ENCODE data around the gene PER1. TPM values are rescaled to one million over a fixed set of nuclear protein-coding genes. Genes with fewer than 3 reads are reported as not detected.

Gene PER1
- total RNA-seq, 1 donor from 2014 or later, result 13.1 TPM

- TF ChIP-seq, protein P1, sequence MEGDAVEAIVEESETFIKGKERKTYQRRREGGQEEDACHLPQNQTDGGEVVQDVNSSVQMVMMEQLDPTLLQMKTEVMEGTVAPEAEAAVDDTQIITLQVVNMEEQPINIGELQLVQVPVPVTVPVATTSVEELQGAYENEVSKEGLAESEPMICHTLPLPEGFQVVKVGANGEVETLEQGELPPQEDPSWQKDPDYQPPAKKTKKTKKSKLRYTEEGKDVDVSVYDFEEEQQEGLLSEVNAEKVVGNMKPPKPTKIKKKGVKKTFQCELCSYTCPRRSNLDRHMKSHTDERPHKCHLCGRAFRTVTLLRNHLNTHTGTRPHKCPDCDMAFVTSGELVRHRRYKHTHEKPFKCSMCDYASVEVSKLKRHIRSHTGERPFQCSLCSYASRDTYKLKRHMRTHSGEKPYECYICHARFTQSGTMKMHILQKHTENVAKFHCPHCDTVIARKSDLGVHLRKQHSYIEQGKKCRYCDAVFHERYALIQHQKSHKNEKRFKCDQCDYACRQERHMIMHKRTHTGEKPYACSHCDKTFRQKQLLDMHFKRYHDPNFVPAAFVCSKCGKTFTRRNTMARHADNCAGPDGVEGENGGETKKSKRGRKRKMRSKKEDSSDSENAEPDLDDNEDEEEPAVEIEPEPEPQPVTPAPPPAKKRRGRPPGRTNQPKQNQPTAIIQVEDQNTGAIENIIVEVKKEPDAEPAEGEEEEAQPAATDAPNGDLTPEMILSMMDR (conservative IDR thresholded peaks at IDR 0.05; ENCODE audit: low read depth, low read length), result no peak
- no peak overlapping the region for H3K4me3 ChIP-seq (ENCODE audit: low read depth, low read length)
- no peak for DNase-seq (ENCODE audit: low read depth)
These were observed 12.0 kb upstream of the PER1 start for GRCh38 chr17:8163978-8164814.

DNA sequence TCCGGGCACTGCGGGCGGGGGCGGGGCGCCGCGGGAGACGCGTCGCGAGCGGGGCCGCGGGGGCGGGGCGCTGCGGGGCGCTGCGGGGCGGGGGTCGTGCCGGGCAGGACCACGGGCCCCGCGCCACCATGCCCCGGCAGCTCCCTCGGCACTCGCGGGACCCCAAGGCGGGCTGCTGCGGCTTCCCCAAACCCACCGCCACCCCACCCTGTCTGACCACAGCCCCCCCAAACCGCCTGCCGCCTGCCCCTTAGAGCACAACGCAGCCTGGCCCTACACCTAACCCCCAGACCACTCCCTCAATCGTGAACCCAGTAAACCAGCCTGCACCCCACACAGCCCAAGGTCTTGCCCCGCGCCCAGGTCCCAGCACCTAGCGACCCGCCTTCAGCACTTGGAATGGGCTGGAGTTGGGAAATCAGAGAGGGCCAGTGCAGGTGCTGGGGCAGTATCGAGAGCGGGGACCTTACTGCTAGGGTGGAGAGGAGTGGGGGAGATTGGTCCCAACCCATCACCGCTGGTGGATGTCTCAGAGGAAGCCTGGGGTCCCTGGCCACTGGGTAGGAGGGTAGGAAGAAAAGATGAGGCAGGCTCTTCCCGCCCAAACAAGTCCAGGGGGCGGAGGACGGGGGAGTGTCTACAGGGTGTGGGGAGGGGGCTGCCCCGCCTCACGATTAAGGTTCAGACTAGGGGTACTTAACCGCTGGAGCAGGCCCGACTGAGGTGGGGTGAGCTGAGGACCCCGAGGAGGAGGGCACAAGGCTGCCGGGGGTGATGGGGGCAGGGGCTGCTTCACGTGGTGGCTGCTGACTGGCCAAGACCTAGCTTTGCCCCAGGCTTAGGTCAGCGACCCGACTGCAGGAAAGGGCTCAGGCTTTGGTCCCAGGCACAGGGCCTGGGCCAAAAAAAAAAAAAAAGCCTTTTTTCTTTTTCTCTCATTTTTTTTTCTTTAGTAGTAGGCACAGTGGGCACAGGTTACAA is 11.1 kb upstream of the PER1 start:
- peak overlapping the region; percentile 96 for H3K4me3 ChIP-seq (ENCODE audit: low read depth, low read length)
- TF ChIP-seq, protein P1 (conservative IDR thresholded peaks at IDR 0.05; ENCODE audit: low read depth, low read length), result no peak
- no peak for DNase-seq (ENCODE audit: low read depth)

DNA sequence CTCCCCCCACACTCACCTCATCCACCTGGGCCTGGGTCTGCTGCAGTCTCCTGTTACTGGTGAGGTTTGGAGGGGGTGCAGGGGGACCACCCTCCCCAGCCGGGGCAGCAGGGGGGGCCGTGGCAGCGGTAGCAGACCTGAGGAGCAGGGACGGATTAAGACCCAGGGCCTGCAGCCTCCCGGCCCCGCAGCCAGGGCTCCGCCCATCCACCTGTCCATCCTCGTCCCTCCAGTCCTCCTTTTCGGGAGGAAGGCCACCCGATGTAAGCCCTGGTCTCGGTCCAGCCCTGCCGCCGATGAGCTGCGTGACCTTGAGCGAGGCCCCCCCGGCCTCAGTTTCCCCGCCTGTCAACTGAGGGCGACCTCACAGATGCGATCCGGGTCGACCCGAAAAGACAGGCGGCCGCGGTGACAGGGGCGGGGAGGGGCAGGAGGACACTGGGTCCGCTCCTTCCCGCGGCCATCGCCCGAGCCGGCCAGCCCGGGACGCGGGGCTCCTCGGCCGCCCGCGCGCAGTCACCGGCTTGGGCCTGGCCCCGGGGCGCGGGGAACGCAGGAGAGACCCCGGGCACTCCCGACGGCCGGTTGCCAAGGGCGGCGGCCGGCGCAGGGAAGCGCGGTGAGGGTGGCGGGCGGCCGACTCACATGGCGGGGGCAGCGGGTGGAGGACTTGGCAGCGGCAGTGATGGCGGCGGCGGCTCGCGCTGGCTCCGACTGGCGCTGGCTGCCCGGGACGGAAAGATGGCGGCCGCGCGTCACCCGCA is 10.2 kb upstream of the PER1 start, which contains the start of gene VAMP2:
Gene VAMP2 (minus strand): TSS at position 716 of the 764 bp plus-strand sequence. CDS start 69 bp downstream, at position 647.
- H3K4me3 ChIP-seq (ENCODE audit: low read depth, low read length), result peak within 1 kb of the TSS; percentile 96
- TF ChIP-seq, protein P1 (conservative IDR thresholded peaks at IDR 0.05; ENCODE audit: low read depth, low read length), result no peak
- DNase-seq (ENCODE audit: low read depth), result no peak

- DNase-seq (ENCODE audit: low read depth), result no peak
These were observed 9.4 kb upstream of the PER1 start for GRCh38 chr17:8161289-8162232.

GRCh38 chr17:8160741-8161221 is 8.6 kb upstream of the PER1 start:
- DNase-seq (ENCODE audit: low read depth), result no peak
- TF ChIP-seq, protein P1 (conservative IDR thresholded peaks at IDR 0.05; ENCODE audit: low read depth, low read length), result no peak
- H3K4me3 ChIP-seq (ENCODE audit: low read depth, low read length), result peak overlapping the region; percentile 96

More at GRCh38 chr17:8161289-8162232, 9.4 kb upstream of the PER1 start:
- TF ChIP-seq, protein P1 (conservative IDR thresholded peaks at IDR 0.05; ENCODE audit: low read depth, low read length), result no peak
- H3K4me3 ChIP-seq (ENCODE audit: low read depth, low read length), result peak overlapping the region; percentile 96

Measured in epithelial cell of proximal tubule (primary cell).